Endodermal cell (in vitro differentiated cells): ENCODE data around the gene FGF21. TPM values are rescaled to one million over a fixed set of nuclear protein-coding genes. Genes with fewer than 3 reads are reported as not detected.

Experiments used
- DNase-seq: peaks from one replicate; pipeline ENCODE4 v3.0.0-alpha.2; 2017
- H3K27ac ChIP-seq: 2 replicates; pipeline ENCODE4 v1.5.1; 2013; ENCODE audit warnings: mild to moderate bottlenecking, low read depth, low read length, moderate library complexity
- H3K27me3 ChIP-seq: 2 replicates; pipeline ENCODE4 v1.6.1; 2013; ENCODE audit warnings: mild to moderate bottlenecking, low read length, moderate library complexity; ENCODE audit not compliant: insufficient read depth, control insufficient read depth, poor library complexity, severe bottlenecking
- H3K36me3 ChIP-seq: 2 replicates; pipeline ENCODE4 v1.7.0; 2013; ENCODE audit warnings: mild to moderate bottlenecking, low read length, moderate library complexity; ENCODE audit not compliant: control insufficient read depth, insufficient read depth
- H3K4me1 ChIP-seq: one replicate; pipeline ENCODE4 v1.7.0; 2013; ENCODE audit warnings: low read length; ENCODE audit not compliant: control insufficient read depth, insufficient read depth
- H3K4me3 ChIP-seq: 2 replicates; pipeline ENCODE4 v1.5.1; 2013; ENCODE audit warnings: mild to moderate bottlenecking, low read length, moderate library complexity
- H3K9ac ChIP-seq: 2 replicates; pipeline ENCODE4 v1.6.1; 2013; ENCODE audit warnings: mild to moderate bottlenecking, low read length, moderate library complexity; ENCODE audit not compliant: poor library complexity, severe bottlenecking; ENCODE audit errors: extremely low read depth
- H3K9me3 ChIP-seq: 2 replicates; pipeline ENCODE4 v1.6.1; 2013; ENCODE audit warnings: mild to moderate bottlenecking, low read length, moderate library complexity; ENCODE audit not compliant: control insufficient read depth
- H3K27ac Mint-ChIP-seq: 2 replicates; pipeline ENCODE4 v1.8.0; 2020; ENCODE audit warnings: mixed read lengths
- H3K27me3 Mint-ChIP-seq: 2 replicates; pipeline ENCODE4 v1.8.0; 2021; ENCODE audit warnings: mild to moderate bottlenecking, mixed read lengths; ENCODE audit not compliant: insufficient read depth
- H3K36me3 Mint-ChIP-seq: 2 replicates; pipeline ENCODE4 v1.8.0; 2020; ENCODE audit warnings: low read depth, mixed read lengths
- H3K4me1 Mint-ChIP-seq: 2 replicates; pipeline ENCODE4 v1.8.0; 2020; ENCODE audit warnings: mixed read lengths
- H3K4me3 Mint-ChIP-seq: 2 replicates; pipeline ENCODE4 v1.8.0; 2020; ENCODE audit warnings: mild to moderate bottlenecking, moderate library complexity, mixed read lengths
- H3K9me3 Mint-ChIP-seq: 2 replicates; pipeline ENCODE4 v1.8.0; 2020; ENCODE audit warnings: mild to moderate bottlenecking, mixed read lengths
- CTCF ChIP-seq: fragments of 200-600 bp; sonication (generic); conservative IDR thresholded peaks from 2 replicates; pipeline ENCODE4 v1.5.0; 2021; ENCODE audit warnings: antibody characterized with exemption, mild to moderate bottlenecking
- WGBS, 2 experiments: methylation state at CpG; one replicate each; pipeline versions ENCODE4 v1.1.5 to v1.1.7; 2013; ENCODE audit warnings: missing lambda C conversion rate in 2 of 2, mixed read lengths in 1 of 2; ENCODE audit not compliant: insufficient coverage in 1 of 2, insufficient read length in 1 of 2; 5-methylcytosine and 5-hydroxymethylcytosine counted together
- total RNA-seq, 2 donors: library from RNA; stranded (reverse); fragmentation: NEBNext Ultra II Directional in 1 of 2; extraction: Animal tissue kit (Norgen Biotek cat#: 25700) in 1 of 2; gene quantifications; 2 replicates in 1 of 2; 3 replicates in 1 of 2; pipeline ENCODE4 v1.2.1, GENCODE V29; 2021

The FGF21 gene
- total RNA-seq, 2 donors from 2014 or later: not detected

- Histone ChIP-seq H3K9me3 (no peaks in the 10 kb centered on the region), H3K27me3 (peaks cover 7% of the 10 kb centered on the region), H3K36me3 (no peaks in the 10 kb centered on the region), H3K27ac (no peak overlapping the region), H3K4me1 (no peaks in the 10 kb centered on the region), H3K4me3 (peak overlapping the region; percentile 74), H3K9ac (no peak overlapping the region)
- TF ChIP-seq CTCF: no peak
- DNase-seq: no peak
- Mint-ChIP-seq H3K9me3 (no peaks in the 10 kb centered on the region), H3K36me3 (peaks cover 2% of the 10 kb centered on the region), H3K27me3 (peaks cover 35% of the 10 kb centered on the region), H3K27ac (no peak overlapping the region), H3K4me1 (peaks cover 3% of the 10 kb centered on the region), H3K4me3 (peak overlapping the region; percentile 63)
- 89 to 94% methylated on average over 6 to 9 of the region's 9 CpGs for WGBS, 2 experiments
These were observed 20.7 kb upstream of the FGF21 start for GRCh38 chr19:48734625-48735024.

- Histone ChIP-seq H3K27me3 (peaks cover 12% of the 10 kb centered on the region), H3K4me3 (peak overlapping the region; percentile 74), H3K4me1 (no peaks in the 10 kb centered on the region), H3K9me3 (no peaks in the 10 kb centered on the region), H3K9ac (peak overlapping the region; percentile 30), H3K36me3 (no peaks in the 10 kb centered on the region), H3K27ac (peak overlapping the region; percentile 16)
- H3K27ac Mint-ChIP-seq: no peak overlapping the region
- H3K4me1 Mint-ChIP-seq: peaks cover 3% of the 10 kb centered on the region
- peaks cover 2% of the 10 kb centered on the region for H3K36me3 Mint-ChIP-seq
- DNase-seq: peak; percentile 92
- TF ChIP-seq CTCF: peak; percentile 21
- peak overlapping the region; percentile 63 for H3K4me3 Mint-ChIP-seq
- H3K27me3 Mint-ChIP-seq: peaks cover 40% of the 10 kb centered on the region
- no peaks in the 10 kb centered on the region for H3K9me3 Mint-ChIP-seq
- WGBS, 2 experiments: 4% methylated on average over 22 to 38 of the region's 38 CpGs
These were observed 20.2 kb upstream of the FGF21 start for GRCh38 chr19:48735031-48735615.

- peak; percentile 88 for DNase-seq
- Mint-ChIP-seq H3K27ac (no peak overlapping the region), H3K27me3 (peaks cover 32% of the 10 kb centered on the region), H3K36me3 (peaks cover 2% of the 10 kb centered on the region), H3K4me1 (peaks cover 8% of the 10 kb centered on the region), H3K4me3 (no peak overlapping the region), H3K9me3 (no peaks in the 10 kb centered on the region)
- Histone ChIP-seq H3K36me3 (no peaks in the 10 kb centered on the region), H3K4me1 (no peaks in the 10 kb centered on the region), H3K9ac (no peak overlapping the region), H3K27me3 (peaks cover 21% of the 10 kb centered on the region), H3K4me3 (no peak overlapping the region), H3K9me3 (no peaks in the 10 kb centered on the region), H3K27ac (no peak overlapping the region)
- TF ChIP-seq CTCF: no peak
- WGBS, 2 experiments: 80 to 83% methylated on average over 11 to 22 of the region's 22 CpGs
These were observed 17.8 kb upstream of the FGF21 start for GRCh38 chr19:48737360-48737998.
